ENCODE data around the gene GUCY1A1. TPM values are rescaled to one million over a fixed set of nuclear protein-coding genes. Genes with fewer than 3 reads are reported as not detected.

The GUCY1A1 gene
- polyA plus RNA-seq, 6 donors from 2014 or later = 0.76 to 4.9 (median 2.5) TPM

GRCh38 chr4:155742310-155743015 is 75.8 kb downstream of the GUCY1A1 start:
- H3K4me3 Mint-ChIP-seq = no peak overlapping the region
- H3K27ac Mint-ChIP-seq = no peak overlapping the region
- no peaks in the 10 kb centered on the region for H3K27me3 Mint-ChIP-seq
- H3K9me3 Mint-ChIP-seq = no peaks in the 10 kb centered on the region
- no peak for DNase-seq
- ATAC-seq (ENCODE audit: low read depth in 2 of 2) = no peak
- H3K36me3 Mint-ChIP-seq = no peaks in the 10 kb centered on the region
- H3K4me1 Mint-ChIP-seq = no peaks in the 10 kb centered on the region

DNA sequence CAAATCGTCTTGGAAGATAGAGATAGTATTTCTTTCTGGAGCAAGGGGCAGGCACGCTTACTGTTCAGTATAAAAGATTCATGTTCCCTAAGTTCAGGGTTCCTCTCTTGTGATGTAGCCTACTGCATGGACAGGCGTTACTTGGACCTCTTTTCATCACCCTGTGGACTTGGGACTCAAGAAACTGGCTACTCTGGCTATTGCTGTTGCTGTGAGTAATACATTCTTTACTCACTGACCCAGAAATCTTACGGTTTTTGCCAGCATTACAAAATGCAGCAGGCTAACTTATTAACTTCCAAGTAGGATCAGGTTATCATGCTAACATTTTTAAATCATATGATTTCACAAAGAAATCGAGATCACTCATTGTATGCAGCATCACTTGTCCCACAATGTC is 79.3 kb downstream of the GUCY1A1 start:
- no peaks in the 10 kb centered on the region for H3K4me1 Mint-ChIP-seq
- H3K27me3 Mint-ChIP-seq = no peaks in the 10 kb centered on the region
- no peak overlapping the region for H3K27ac Mint-ChIP-seq
- ATAC-seq (ENCODE audit: low read depth in 2 of 2) (no peak), DNase-seq (no peak)
- no peak overlapping the region for H3K4me3 Mint-ChIP-seq
- H3K36me3 Mint-ChIP-seq = no peaks in the 10 kb centered on the region
- no peaks in the 10 kb centered on the region for H3K9me3 Mint-ChIP-seq

DNA sequence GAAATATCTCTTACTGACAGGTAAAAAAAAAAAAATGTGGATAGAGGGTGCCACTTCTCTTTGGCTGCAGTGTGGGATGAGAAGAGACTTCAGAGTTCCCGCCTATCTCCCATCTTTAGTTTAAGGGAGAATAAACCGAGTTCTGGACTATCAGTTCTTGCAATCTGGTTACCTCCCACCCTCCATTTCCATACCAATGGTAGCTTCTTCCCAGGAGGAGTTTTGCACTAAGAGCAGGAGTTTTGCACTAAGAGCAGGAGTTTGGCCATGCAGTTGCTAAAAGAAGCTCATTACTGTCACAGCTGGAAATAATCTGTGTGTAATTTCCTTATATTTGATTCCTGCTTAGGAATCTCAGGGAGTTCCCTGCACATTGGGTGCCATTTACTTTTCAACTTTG is 81.4 kb downstream of the GUCY1A1 start:
- no peak for ATAC-seq (ENCODE audit: low read depth in 2 of 2)

DNA sequence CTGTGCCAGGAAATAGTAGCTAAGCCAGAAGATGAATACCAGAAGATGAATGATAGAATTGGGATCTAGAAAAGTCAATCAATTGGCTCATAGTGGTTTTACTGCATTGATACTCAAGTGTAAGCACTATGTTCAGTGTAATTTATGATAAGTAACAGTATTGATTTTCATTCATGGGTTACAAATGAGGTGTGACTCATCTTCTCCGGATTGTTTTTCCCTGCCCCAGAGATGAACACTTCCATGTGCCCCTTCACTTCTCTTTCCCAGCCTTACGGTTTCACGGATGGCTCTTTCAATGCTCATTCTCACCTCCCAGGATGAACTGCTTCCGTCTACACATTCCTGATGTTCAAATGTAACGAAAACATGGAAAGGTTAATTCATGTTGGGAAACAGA is 82.4 kb downstream of the GUCY1A1 start:
- no peak for DNase-seq

More for the DNA sequence above, 81.4 kb downstream of the GUCY1A1 start:
- Mint-ChIP-seq H3K4me1 (no peaks in the 10 kb centered on the region), H3K36me3 (no peaks in the 10 kb centered on the region), H3K27ac (no peak overlapping the region), H3K4me3 (no peak overlapping the region), H3K9me3 (no peaks in the 10 kb centered on the region), H3K27me3 (no peaks in the 10 kb centered on the region)
- no peak for DNase-seq

DNA sequence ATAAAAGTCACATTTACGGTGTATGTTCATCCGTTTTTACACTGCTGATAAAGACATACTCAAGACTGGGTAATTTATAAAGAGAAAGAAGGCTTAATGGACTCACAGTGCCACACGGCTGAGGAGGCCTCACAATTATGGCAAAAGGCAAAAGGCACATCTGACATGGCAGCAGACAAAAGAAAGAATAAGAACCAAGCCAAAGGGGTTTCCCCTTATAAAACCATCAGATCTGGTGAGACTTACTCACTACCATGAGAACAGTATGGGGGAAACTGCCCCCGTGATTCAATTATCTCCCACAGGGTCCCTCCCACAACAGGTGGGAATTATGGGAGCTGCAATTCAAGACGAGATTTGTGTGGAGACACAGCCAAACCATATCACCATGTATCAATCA is 84.9 kb downstream of the GUCY1A1 start:
- ATAC-seq (ENCODE audit: low read depth in 2 of 2) (no peak), DNase-seq (no peak)
- no peaks in the 10 kb centered on the region for H3K9me3 Mint-ChIP-seq
- H3K4me1 Mint-ChIP-seq = no peaks in the 10 kb centered on the region
- H3K36me3 Mint-ChIP-seq = no peaks in the 10 kb centered on the region
- no peaks in the 10 kb centered on the region for H3K27me3 Mint-ChIP-seq
- no peak overlapping the region for H3K27ac Mint-ChIP-seq
- no peak overlapping the region for H3K4me3 Mint-ChIP-seq

More for the DNA sequence above, 82.4 kb downstream of the GUCY1A1 start:
- Mint-ChIP-seq H3K27me3 (no peaks in the 10 kb centered on the region), H3K4me3 (no peak overlapping the region), H3K9me3 (no peaks in the 10 kb centered on the region), H3K27ac (no peak overlapping the region), H3K4me1 (no peaks in the 10 kb centered on the region), H3K36me3 (no peaks in the 10 kb centered on the region)
- ATAC-seq (ENCODE audit: low read depth in 2 of 2) = no peak

DNA sequence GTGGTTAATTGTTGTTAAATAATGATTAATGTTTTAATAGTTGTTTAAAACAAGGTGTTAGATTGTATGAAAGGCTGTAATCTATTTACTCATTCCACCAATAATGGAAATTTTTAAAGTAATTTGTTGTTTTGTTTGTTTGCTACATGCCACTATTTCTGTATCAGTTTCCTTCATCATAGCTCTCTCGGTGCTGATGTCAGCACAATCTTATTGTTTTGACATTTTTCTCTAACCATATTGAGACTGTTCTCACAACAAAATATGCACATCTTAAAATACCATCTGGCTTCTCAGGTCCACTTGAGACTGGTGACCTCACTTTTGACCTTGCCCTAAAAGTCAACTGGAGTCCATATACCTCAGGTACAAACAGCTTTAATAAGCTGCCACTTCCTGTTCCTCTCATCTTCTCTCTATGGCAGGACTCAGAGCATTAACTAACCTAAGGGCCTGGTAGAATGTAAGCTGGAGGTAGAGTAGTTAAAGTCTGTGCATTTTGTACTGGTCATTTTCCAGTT is 91.2 kb downstream of the GUCY1A1 start:
- ATAC-seq (ENCODE audit: low read depth in 2 of 2) (no peak), DNase-seq (no peak)
- peaks cover 0 to 3% (median 0%) of the 10 kb centered on the region in 7 donors for H3K9me3 Mint-ChIP-seq
- H3K27me3 Mint-ChIP-seq = peaks cover 0 to 6% (median 0%) of the 10 kb centered on the region in 3 donors
- H3K4me1 Mint-ChIP-seq = peaks cover 8 to 9% (median 8%) of the 10 kb centered on the region in 3 donors
- H3K4me3 Mint-ChIP-seq = peak overlapping the region in 2 of 8 donors; percentile 73 to 92
- peak overlapping the region in 4 of 6 donors; percentile 16 to 57 (median 27) for H3K27ac Mint-ChIP-seq
- peaks cover 0 to 5% of the 10 kb centered on the region in 2 donors for H3K36me3 Mint-ChIP-seq

GRCh38 chr4:155758481-155759371 is 92.1 kb downstream of the GUCY1A1 start, which contains the start of gene GUCY1B1:
Gene GUCY1B1 (plus strand): TSS chr4:155759021. CDS start chr4:155759141, 120 bp downstream.
- Mint-ChIP-seq H3K4me1 (peaks cover 8 to 9% (median 8%) of the 10 kb centered on the region in 3 donors), H3K27ac (peak within 1 kb of the TSS; percentile 16 to 91 (median 53)), H3K4me3 (peak within 1 kb of the TSS; percentile 73 to 92 (median 88)), H3K9me3 (peaks cover 0 to 3% (median 0%) of the 10 kb centered on the region in 7 donors), H3K36me3 (peaks cover 0 to 5% of the 10 kb centered on the region in 2 donors), H3K27me3 (peaks cover 0 to 6% (median 0%) of the 10 kb centered on the region in 3 donors)
- ATAC-seq (ENCODE audit: low read depth in 2 of 2) (peak; percentile 94 to 96), DNase-seq (peak; percentile 93)

GRCh38 chr4:155759372-155760252 is 93.0 kb downstream of the GUCY1A1 start:
- peaks cover 8 to 9% (median 8%) of the 10 kb centered on the region in 3 donors for H3K4me1 Mint-ChIP-seq
- H3K27ac Mint-ChIP-seq = peak overlapping the region in 1 of 6 donors; percentile 42
- peak overlapping the region; percentile 75 to 92 (median 88) for H3K4me3 Mint-ChIP-seq
- H3K27me3 Mint-ChIP-seq = peaks cover 0 to 6% (median 0%) of the 10 kb centered on the region in 3 donors
- ATAC-seq (ENCODE audit: low read depth in 2 of 2) (peak in 1 of 2 donors; percentile 7), DNase-seq (peak; percentile 18)
- H3K9me3 Mint-ChIP-seq = peaks cover 0 to 3% (median 0%) of the 10 kb centered on the region in 7 donors
- H3K36me3 Mint-ChIP-seq = peaks cover 0 to 5% of the 10 kb centered on the region in 2 donors

DNA sequence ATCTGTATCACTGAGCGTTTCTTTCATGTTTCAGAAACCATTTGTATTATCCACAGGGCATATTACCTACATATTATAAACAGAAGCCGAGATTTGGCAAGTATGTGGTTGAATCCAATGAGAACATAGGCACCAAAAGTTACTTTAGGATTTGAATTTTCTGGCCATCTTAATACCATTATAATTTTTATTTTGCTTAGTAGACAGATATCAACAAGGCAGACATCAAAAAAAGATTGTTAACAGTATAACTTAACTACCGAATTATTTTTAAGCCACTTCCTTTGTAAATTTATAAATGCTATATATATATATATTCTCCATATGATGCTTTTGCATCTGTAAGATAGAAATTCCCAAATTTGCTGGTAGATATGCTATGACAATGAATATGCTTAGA is 94.4 kb downstream of the GUCY1A1 start:
- Mint-ChIP-seq H3K36me3 (peaks cover 0 to 5% of the 10 kb centered on the region in 2 donors), H3K4me3 (peak overlapping the region in 2 of 8 donors; percentile 81 to 84), H3K9me3 (peaks cover 0 to 3% (median 0%) of the 10 kb centered on the region in 7 donors), H3K4me1 (peaks cover 8 to 9% (median 8%) of the 10 kb centered on the region in 3 donors), H3K27ac (no peak overlapping the region), H3K27me3 (peaks cover 0 to 6% (median 0%) of the 10 kb centered on the region in 3 donors)
- no peak for ATAC-seq (ENCODE audit: low read depth in 2 of 2)
- DNase-seq = no peak

GRCh38 chr4:155761916-155762315 is 95.3 kb downstream of the GUCY1A1 start:
- DNase-seq = no peak
- H3K4me3 Mint-ChIP-seq = no peak overlapping the region
- H3K9me3 Mint-ChIP-seq = peaks cover 0 to 1% (median 0%) of the 10 kb centered on the region in 7 donors
- no peak overlapping the region for H3K27ac Mint-ChIP-seq
- H3K4me1 Mint-ChIP-seq = peaks cover 8 to 9% (median 8%) of the 10 kb centered on the region in 3 donors
- H3K27me3 Mint-ChIP-seq = peaks cover 0 to 6% (median 0%) of the 10 kb centered on the region in 3 donors
- ATAC-seq (ENCODE audit: low read depth in 2 of 2) = no peak
- H3K36me3 Mint-ChIP-seq = peaks cover 0 to 5% of the 10 kb centered on the region in 2 donors

DNA sequence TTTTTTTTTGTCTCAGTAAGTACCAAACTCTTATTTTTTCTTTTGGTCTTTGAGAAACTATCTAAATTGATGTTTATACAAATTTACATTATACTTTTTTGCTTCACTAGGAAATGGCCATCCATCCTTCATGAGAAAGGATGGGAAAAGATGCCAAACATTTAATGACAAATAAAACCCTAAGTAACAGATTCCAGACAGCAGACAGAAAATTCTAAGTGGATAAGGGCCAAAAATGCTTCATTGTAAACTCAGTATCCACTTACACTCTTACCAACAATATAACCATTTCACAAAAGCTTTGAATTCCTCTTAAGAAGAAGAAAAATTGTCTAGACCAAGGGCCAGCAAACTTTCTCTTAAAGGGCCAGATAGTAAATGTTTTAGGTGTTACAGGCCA is 95.7 kb downstream of the GUCY1A1 start:
- H3K36me3 Mint-ChIP-seq = peaks cover 0 to 5% of the 10 kb centered on the region in 2 donors
- DNase-seq = no peak
- ATAC-seq (ENCODE audit: low read depth in 2 of 2) = no peak
- H3K4me1 Mint-ChIP-seq = peaks cover 8 to 9% (median 8%) of the 10 kb centered on the region in 3 donors
- no peaks in the 10 kb centered on the region for H3K9me3 Mint-ChIP-seq
- no peak overlapping the region for H3K27ac Mint-ChIP-seq
- H3K4me3 Mint-ChIP-seq = no peak overlapping the region
- peaks cover 0 to 6% (median 0%) of the 10 kb centered on the region in 3 donors for H3K27me3 Mint-ChIP-seq

GRCh38 chr4:155763551-155763950 is 96.9 kb downstream of the GUCY1A1 start:
- Mint-ChIP-seq H3K4me1 (peaks cover 2 to 3% (median 2%) of the 10 kb centered on the region in 3 donors), H3K36me3 (no peaks in the 10 kb centered on the region), H3K27me3 (peaks cover 0 to 6% (median 0%) of the 10 kb centered on the region in 3 donors), H3K9me3 (no peaks in the 10 kb centered on the region), H3K4me3 (no peak overlapping the region), H3K27ac (no peak overlapping the region)
- ATAC-seq (ENCODE audit: low read depth in 2 of 2) (no peak), DNase-seq (no peak)

All from naive B cell (primary cell).